ENCODE data around the gene UXS1.

UXS1 gene

GRCh38 chr2:106161938-106162820 is 31.9 kb downstream of the UXS1 start:
- DNase-seq (ENCODE audit: low read depth), result no peak
- TF ChIP-seq CTCF (IDR thresholded peaks at IDR 0.05; ENCODE audit: control insufficient read depth, insufficient read depth, low read depth, low read length, missing control alignments), result no peak
- no peak overlapping the region for H3K4me3 ChIP-seq (ENCODE audit: control insufficient read depth, low read depth, low read length)

- no peak overlapping the region for H3K4me3 ChIP-seq (ENCODE audit: control insufficient read depth, low read depth, low read length)
- DNase-seq (ENCODE audit: low read depth), result no peak
- no peak for TF ChIP-seq CTCF (IDR thresholded peaks at IDR 0.05; ENCODE audit: control insufficient read depth, insufficient read depth, low read depth, low read length, missing control alignments)
Observed at GRCh38 chr2:106161341-106161740, 32.8 kb downstream of the UXS1 start.

DNA sequence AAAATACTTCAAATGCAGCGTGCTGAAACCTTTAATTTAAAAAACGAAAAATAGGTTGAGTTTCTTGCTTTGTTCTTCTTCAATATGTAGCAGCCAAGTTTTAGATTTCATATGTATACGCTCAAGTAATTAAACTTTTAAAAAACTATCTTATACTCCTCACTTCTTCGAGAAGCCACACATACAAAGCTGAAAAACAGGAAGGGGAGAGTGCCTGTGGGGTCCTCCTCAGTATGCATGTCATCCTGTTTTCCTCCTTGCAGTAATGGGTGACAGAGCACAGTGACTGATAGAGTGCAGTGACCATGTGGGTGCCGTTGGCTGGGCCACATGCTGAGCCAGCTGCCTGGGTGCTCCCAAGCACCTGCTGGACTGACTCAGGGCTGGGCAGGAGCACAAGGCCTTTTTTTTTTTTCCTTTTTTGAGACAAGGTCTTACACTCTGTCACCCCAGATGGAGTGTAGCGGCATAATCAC is 33.3 kb downstream of the UXS1 start:
- no peak for TF ChIP-seq CTCF (IDR thresholded peaks at IDR 0.05; ENCODE audit: control insufficient read depth, insufficient read depth, low read depth, low read length, missing control alignments)
- no peak for DNase-seq (ENCODE audit: low read depth)

DNA sequence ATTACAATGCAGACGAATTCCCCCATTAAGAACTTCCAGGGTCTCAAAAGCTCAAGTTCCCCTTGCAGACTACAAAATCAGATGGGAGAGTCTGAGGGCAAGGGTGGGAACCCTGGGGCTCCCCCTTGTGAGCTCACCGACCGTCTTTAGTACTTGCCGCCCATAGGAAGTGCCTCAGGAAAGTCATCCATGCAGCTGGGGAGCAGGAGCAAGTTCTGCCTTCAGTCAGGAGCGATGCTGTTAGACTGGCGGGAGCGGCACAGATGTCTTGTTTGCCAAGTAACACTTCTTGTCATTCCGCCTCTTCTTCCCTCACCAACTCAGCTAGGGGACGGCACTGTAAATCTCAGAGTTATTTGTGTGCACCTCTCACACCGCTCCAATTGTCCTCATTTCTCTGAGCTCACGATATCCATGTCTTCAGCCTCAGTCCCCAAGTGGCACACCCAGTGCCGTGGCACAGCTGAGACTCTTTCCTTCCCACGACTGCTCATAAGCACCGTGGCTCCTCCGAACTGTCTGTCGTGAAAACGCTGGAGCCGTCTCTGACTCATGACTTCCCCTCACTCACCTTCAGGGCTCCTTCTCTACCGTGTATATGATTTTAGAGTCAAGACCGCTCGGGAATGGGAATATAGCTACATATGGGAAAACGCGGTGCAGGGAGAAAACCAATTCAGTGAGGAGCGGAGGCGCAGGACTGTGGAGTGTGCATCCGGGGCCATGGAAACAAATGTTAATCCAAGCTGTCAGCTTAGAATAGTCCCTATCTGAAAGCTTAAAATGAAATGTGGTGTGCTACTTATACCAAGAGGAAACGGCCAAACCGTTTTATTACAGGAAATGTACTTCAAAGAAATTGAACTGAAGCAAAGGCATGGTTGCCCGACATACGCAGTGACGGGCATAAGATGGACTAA is 34.0 kb downstream of the UXS1 start:
- H3K4me3 ChIP-seq (ENCODE audit: control insufficient read depth, low read depth, low read length), result no peak overlapping the region
- DNase-seq (ENCODE audit: low read depth), result no peak
- TF ChIP-seq CTCF (IDR thresholded peaks at IDR 0.05; ENCODE audit: control insufficient read depth, insufficient read depth, low read depth, low read length, missing control alignments), result no peak

More for the DNA sequence above, 33.3 kb downstream of the UXS1 start:
- H3K4me3 ChIP-seq (ENCODE audit: control insufficient read depth, low read depth, low read length), result no peak overlapping the region

DNA sequence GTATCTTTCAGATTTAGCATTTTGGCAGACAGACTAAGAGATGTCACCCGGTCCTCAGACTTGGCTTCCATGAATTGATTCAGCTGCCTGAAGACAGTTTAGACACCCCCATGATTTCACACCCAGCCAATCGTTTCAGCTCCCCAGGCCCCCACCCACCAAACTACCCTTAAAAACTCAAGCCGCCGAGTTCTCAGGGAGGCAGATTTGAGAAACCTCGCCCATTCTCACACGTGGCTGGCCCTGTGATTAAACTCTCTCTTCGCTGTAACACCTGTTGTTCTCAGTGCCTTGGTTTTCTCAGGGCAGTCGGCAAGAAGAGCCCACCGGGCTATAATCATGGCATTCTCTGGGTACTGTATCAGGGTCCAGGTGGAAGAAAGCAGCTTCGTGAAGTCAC is 35.2 kb downstream of the UXS1 start:
- no peak for TF ChIP-seq CTCF (IDR thresholded peaks at IDR 0.05; ENCODE audit: control insufficient read depth, insufficient read depth, low read depth, low read length, missing control alignments)
- no peak overlapping the region for H3K4me3 ChIP-seq (ENCODE audit: control insufficient read depth, low read depth, low read length)
- DNase-seq (ENCODE audit: low read depth), result no peak

DNA sequence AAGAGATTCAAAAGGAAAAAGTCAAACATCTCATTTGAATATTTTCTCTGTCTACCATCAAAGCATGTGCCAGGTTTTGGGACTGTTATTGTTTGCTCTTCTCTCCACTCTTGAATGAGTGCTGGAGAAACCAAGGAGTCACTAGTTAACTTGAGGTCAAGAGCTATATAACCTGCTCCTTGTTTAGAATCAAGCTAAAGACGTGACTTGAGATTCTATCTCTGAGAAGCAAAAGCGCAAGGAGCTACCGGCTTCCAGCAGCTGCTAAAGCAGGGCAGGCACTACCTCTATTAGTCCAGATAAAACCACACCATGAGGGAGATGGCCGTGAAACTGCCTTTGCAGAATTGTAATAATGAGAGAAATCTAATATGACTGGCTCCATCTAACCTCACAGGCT is 36.0 kb downstream of the UXS1 start:
- no peak for TF ChIP-seq CTCF (IDR thresholded peaks at IDR 0.05; ENCODE audit: control insufficient read depth, insufficient read depth, low read depth, low read length, missing control alignments)
- H3K4me3 ChIP-seq (ENCODE audit: control insufficient read depth, low read depth, low read length), result no peak overlapping the region
- no peak for DNase-seq (ENCODE audit: low read depth)
